Subcutaneous abdominal adipose tissue (tissue), 5 donors: ENCODE measurements around the gene CIBAR2.

Source experiments
- H3K27ac ChIP-seq: one replicate; pipeline ENCODE4 v1.7.0; 2013; ENCODE audit warnings: low read depth, mild to moderate bottlenecking, inconsistent platforms, low read length, moderate library complexity
- H3K27me3 ChIP-seq, 5 donors: one replicate each; pipeline ENCODE4 v1.7.0; 2013; ENCODE audit warnings: low read length in 5 of 5, inconsistent platforms in 1 of 5; ENCODE audit not compliant: control insufficient read depth in 5 of 5, insufficient read depth in 4 of 5
- H3K36me3 ChIP-seq, 5 donors: one replicate each; pipeline ENCODE4 v1.7.0; 2013; ENCODE audit warnings: low read length in 5 of 5; ENCODE audit not compliant: control insufficient read depth in 5 of 5, insufficient read depth in 5 of 5
- H3K4me1 ChIP-seq, 5 donors: one replicate each; pipeline ENCODE4 v1.7.0; 2013; ENCODE audit warnings: low read length in 5 of 5, mild to moderate bottlenecking in 3 of 5, moderate library complexity in 1 of 5; ENCODE audit not compliant: control insufficient read depth in 5 of 5, insufficient read depth in 5 of 5
- H3K4me3 ChIP-seq, 5 donors: one replicate each; pipeline ENCODE4 v1.7.0; 2013; ENCODE audit warnings: low read length in 5 of 5, low read depth in 1 of 5
- H3K9ac ChIP-seq, 5 donors: one replicate each; pipeline ENCODE4 v1.7.0; 2013; ENCODE audit warnings: low read length in 5 of 5, mild to moderate bottlenecking in 4 of 5, moderate library complexity in 3 of 5
- H3K9me3 ChIP-seq, 5 donors: one replicate each; pipeline ENCODE4 v1.7.0; 2013; ENCODE audit warnings: low read length in 5 of 5; ENCODE audit not compliant: control insufficient read depth in 5 of 5
- donor health status: healthy.
- donor health status: healthy.
- donor health status: healthy.
- donor health status: healthy.
- donor health status: healthy.

Gene CIBAR2

DNA sequence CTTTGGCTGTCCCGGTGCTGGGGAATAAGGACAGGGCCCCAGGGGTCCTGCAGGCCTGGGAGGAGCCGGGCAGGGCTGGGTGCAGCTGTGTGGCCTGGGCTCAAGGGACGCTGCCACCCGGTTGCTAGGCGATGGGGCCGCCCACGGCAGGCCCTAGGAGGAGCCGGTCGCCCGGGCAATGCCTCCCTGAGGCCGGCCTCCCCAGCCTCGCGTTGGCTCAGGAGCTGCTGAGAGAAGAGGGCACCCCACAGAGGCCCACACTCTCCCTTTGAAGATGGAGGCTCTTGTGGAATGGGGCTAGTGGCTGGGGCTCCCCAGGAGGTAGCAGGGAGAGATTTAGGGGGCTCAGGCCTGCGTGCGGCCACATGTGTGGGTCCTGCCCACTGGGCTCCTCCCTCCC, at the start of gene CIBAR2:
CIBAR2 (minus strand) TSS at position 109 of the 400 bp plus-strand sequence. CDS start 120 bp downstream, outside the sequence.
- no peaks in the 10 kb centered on the region for H3K27me3 ChIP-seq
- H3K9ac ChIP-seq, result no peak within 1 kb of the TSS
- no peaks in the 10 kb centered on the region for H3K36me3 ChIP-seq
- H3K27ac ChIP-seq, result no peak within 1 kb of the TSS
- no peak within 1 kb of the TSS for H3K4me3 ChIP-seq
- no peaks in the 10 kb centered on the region for H3K9me3 ChIP-seq
- H3K4me1 ChIP-seq, result peaks cover 3 to 19% (median 4%) of the 10 kb centered on the region in 5 donors

DNA sequence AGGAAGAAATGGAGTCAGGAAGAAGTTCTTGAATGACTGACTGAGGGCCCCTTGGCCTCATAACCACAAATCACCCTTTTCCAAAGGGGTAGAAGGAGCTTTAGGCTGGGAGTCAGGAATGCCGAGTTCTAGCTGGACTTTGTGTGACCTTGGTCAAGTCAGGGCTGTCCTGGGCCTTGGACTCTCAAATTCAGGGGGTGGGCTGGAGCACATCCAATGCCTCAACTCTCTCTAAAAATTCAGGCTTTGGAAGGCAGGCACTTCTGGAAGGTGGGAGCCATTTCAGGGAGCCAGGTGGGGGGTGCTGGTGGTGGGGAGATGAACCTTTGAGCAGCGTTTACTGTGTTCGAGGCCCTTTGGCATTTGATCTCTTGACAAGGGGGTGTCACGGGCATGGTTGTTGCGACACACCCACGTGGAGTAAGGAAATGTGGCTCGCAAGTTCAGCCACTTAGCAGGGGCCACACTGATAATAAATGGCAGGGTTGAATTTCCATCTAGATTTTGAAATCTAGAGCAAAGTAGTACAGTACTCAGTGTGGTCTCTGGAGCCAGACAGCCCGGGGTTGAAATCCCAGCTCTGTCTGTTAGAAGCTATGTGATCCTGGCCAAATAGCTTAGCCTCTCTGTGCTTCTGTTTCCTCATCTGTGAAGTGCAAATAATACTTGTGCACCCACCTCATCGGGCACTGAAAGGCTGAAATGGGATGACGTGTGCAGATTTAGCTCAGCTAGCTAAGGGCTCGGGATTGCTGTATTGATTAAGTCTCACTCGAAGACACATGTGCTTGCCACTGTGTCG, 47.1 kb upstream of the CIBAR2 start:
- peaks cover 19 to 55% (median 53%) of the 10 kb centered on the region in 5 donors for H3K4me1 ChIP-seq
- no peaks in the 10 kb centered on the region for H3K27me3 ChIP-seq
- peak overlapping the region in 1 of 5 donors; percentile 16 for H3K9ac ChIP-seq
- no peaks in the 10 kb centered on the region for H3K36me3 ChIP-seq
- no peaks in the 10 kb centered on the region for H3K9me3 ChIP-seq
- peak overlapping the region; percentile 81 for H3K27ac ChIP-seq
- H3K4me3 ChIP-seq, result no peak overlapping the region

DNA sequence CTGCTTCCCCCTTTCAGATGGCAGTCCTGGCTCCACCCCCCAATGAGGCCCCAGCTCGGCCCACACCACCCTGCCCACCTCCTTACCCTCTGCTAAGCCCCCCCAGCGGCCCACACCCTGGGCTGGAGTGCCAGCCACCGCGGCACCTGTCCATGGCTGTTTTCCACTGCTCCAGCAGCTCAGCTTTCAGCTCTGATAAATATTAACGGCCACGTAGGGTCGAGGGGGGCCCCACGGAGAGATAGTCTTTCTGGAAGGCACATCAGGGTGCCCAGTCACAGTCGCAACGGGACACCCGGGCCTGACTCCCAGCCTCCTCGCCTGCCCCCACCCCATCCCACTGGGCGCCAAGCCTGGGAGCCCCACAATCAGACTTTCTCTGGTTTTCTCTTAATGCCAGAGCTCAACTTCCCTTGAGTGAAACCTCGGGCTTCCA, 46.5 kb upstream of the CIBAR2 start:
- Histone ChIP-seq H3K9me3 (no peaks in the 10 kb centered on the region), H3K9ac (peak overlapping the region in 1 of 5 donors; percentile 22), H3K27me3 (no peaks in the 10 kb centered on the region), H3K4me3 (no peak overlapping the region), H3K4me1 (peaks cover 19 to 54% (median 52%) of the 10 kb centered on the region in 5 donors), H3K36me3 (no peaks in the 10 kb centered on the region), H3K27ac (peak overlapping the region; percentile 81)

DNA sequence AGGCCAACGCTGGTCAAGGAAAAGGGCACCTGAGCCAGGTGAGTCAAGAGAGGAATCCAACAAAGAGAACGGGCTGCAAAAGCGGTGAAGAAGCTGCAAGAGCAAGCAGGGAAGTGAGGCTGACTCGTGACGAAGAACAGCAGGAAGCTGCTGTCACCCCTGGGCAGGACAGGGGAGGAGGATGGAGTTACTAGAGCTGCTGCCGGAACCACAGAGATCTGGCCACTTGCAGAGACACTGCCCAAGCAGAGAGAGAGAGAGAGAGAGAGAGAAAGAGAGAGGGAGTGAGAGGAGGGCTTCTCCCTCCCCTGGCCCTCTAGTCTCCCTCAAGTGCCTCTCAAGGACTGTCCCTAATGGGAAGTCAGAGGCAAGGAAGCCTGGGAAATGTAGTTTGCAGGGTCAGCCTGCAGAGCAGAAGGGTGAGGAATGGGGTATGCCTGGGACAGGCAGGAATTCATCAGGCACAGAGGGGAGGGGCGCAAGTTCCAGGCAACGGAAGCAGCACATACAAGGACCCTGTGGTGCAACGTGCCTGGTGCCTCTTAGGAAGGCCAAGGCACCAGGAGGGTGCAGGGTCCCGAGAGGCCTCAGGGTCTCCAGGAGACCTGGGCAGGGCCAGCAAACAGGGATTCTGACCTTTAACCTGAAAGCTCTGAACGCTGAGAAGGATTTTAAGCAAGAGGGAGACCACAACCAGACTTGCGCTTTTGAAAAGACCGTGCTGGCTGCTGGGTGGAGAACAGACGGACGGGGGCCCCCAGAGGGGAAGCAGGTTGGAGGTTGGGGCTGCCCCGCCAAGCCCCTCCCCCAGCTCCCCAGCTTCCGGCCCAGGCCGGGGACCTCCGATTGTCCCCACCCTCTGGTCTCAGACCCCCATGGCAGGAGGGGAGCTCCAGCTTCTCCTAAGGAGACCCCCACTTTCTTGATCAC, 45.8 kb upstream of the CIBAR2 start:
- peak overlapping the region; percentile 81 for H3K27ac ChIP-seq
- H3K27me3 ChIP-seq, result no peaks in the 10 kb centered on the region
- peak overlapping the region in 4 of 5 donors; percentile 5 to 42 (median 35) for H3K4me3 ChIP-seq
- H3K36me3 ChIP-seq, result no peaks in the 10 kb centered on the region
- H3K4me1 ChIP-seq, result peaks cover 19 to 57% (median 47%) of the 10 kb centered on the region in 5 donors
- no peaks in the 10 kb centered on the region for H3K9me3 ChIP-seq
- H3K9ac ChIP-seq, result peak overlapping the region in 3 of 5 donors; percentile 2 to 22 (median 12)

DNA sequence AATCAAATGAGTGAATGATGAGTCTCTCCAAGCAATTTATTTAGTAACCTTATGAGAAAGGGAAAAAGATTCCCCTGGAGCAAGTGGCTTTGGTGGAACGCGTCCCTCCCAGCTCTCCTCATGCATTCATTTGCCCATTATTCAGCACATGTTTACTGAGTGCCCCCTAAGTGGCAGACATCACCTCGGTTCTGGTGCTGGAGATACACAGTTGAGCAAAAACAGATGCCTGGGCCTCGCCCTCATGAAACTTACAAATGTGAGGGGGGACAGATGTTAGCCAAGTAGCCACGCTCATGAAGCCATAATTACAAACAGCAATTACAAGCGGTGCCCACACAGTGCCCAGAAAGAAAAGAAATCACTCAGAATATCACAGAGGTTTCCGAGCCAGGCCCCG, 45.1 kb upstream of the CIBAR2 start:
- H3K9ac ChIP-seq, result peak overlapping the region in 1 of 5 donors; percentile 2
- H3K27me3 ChIP-seq, result no peaks in the 10 kb centered on the region
- H3K36me3 ChIP-seq, result no peaks in the 10 kb centered on the region
- H3K4me1 ChIP-seq, result peaks cover 13 to 55% (median 42%) of the 10 kb centered on the region in 5 donors
- H3K27ac ChIP-seq, result no peak overlapping the region
- H3K4me3 ChIP-seq, result peak overlapping the region in 1 of 5 donors; percentile 5
- no peaks in the 10 kb centered on the region for H3K9me3 ChIP-seq

DNA sequence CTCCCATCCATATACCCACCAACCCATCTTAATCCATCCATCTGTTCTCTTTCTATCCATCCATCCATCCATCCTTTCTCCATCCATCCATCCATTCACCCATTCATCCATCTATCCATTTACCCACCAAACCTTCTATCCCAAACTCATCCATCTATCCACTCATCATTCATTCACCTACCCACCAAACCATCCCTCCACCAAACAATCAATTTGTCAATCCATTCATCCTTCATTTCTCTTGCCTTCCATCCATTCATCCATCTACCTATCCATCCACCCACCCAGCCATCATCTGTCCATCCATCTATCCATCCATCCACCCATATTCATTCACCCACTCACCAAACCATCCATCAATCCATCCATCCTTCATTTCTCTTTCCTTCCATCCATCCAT, 44.6 kb upstream of the CIBAR2 start:
- H3K27ac ChIP-seq, result no peak overlapping the region
- no peaks in the 10 kb centered on the region for H3K9me3 ChIP-seq
- no peaks in the 10 kb centered on the region for H3K36me3 ChIP-seq
- no peak overlapping the region for H3K9ac ChIP-seq
- H3K4me3 ChIP-seq, result no peak overlapping the region
- H3K27me3 ChIP-seq, result no peaks in the 10 kb centered on the region
- H3K4me1 ChIP-seq, result peaks cover 12 to 55% (median 44%) of the 10 kb centered on the region in 5 donors

DNA sequence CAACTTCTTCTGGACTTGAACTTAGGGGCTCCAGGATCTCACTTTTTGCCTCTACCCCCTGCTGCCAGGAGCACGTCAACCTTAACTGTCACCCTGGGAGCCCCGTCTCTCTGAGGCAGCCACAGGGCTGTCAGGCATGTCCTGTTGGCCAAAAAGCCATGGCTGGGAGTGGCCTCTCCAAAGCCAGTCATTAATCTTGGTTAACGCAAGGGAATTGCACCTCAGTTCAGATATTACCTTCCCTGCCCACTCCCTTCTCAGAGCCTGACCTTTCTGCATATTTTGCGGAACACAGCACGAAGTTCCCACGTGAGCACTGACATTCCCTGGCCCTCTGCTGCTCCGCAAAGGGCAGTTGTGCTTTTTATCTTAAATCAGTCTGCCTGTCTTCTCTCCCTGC, 44.2 kb upstream of the CIBAR2 start:
- Histone ChIP-seq H3K27ac (no peak overlapping the region), H3K27me3 (no peaks in the 10 kb centered on the region), H3K4me1 (peaks cover 9 to 56% (median 44%) of the 10 kb centered on the region in 5 donors), H3K36me3 (no peaks in the 10 kb centered on the region), H3K4me3 (no peak overlapping the region), H3K9me3 (no peaks in the 10 kb centered on the region), H3K9ac (no peak overlapping the region)

DNA sequence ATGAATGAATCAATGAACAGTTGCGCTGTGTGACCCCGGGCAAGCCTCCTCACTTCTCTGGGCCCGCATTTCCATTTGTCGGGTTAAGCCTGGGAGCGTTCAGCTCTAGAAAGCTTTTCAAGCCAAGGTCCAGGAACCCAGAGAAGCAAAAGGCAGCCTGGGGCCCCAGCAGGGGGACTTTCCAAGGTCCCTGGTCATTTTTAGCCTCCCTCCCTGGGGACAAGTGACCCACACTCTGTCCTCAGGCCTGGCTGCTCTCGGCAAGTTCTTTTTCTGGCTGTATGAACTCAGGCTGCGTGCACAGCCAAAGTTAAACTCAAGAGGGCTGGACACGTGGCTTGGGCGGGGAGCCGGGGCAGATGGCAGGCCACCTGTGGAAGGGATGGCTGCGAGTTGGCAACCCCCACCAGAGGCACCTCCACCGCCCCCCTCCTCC, 41.4 kb upstream of the CIBAR2 start:
- H3K27ac ChIP-seq, result no peak overlapping the region

DNA sequence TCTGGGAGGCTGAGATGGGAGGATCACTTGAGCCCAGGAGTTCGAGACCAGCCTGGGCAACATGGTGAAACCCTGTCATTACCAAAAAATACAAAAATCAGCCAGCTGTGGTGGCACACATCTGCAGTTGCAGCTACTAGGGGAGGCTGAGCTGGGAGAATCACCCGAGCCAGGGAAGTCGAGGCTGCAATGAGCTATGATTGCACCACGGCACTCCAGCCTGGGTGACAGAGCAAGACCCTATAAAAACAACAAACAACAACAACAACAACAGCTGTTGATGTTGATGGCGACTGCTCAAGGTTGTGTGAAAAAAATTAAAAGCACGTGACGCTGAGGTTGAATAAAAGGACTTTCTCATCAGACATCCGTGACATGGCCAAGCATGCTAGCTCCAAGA, 40.8 kb upstream of the CIBAR2 start:
- no peaks in the 10 kb centered on the region for H3K36me3 ChIP-seq
- no peaks in the 10 kb centered on the region for H3K9me3 ChIP-seq
- H3K4me3 ChIP-seq, result no peak overlapping the region
- no peak overlapping the region for H3K9ac ChIP-seq
- peaks cover 5 to 52% (median 44%) of the 10 kb centered on the region in 5 donors for H3K4me1 ChIP-seq
- H3K27ac ChIP-seq, result no peak overlapping the region
- no peaks in the 10 kb centered on the region for H3K27me3 ChIP-seq

More for the DNA sequence above, 41.4 kb upstream of the CIBAR2 start:
- H3K9ac ChIP-seq, result no peak overlapping the region
- peaks cover 7 to 57% (median 45%) of the 10 kb centered on the region in 5 donors for H3K4me1 ChIP-seq
- H3K4me3 ChIP-seq, result no peak overlapping the region
- no peaks in the 10 kb centered on the region for H3K36me3 ChIP-seq
- H3K27me3 ChIP-seq, result no peaks in the 10 kb centered on the region
- no peaks in the 10 kb centered on the region for H3K9me3 ChIP-seq
